Tibial nerve (tissue), 4 donors: ENCODE measurements around the gene MPZL1. TPM values are rescaled to one million over a fixed set of nuclear protein-coding genes. Genes with fewer than 3 reads are reported as not detected.

Source experiments
- DNase-seq, 2 donors: peaks; one replicate each; pipeline ENCODE4 v3.0.0-alpha.2; 2019; ENCODE audit warnings: low spot score in 2 of 2
- H3K27ac ChIP-seq, 4 donors: fragments of 200-600 bp; sonication (generic) in 3 of 4; one replicate each; pipeline ENCODE4 v1.5.1; 2017 to 2019; ENCODE audit warnings: mild to moderate bottlenecking in 1 of 4
- H3K27me3 ChIP-seq, 2 donors: fragments of 200-600 bp; sonication (generic) in 1 of 2; one replicate each; pipeline versions ENCODE4 v1.5.1 to v1.6.0; 2017 to 2019
- H3K36me3 ChIP-seq, 3 donors: fragments of 200-600 bp; sonication (generic); one replicate each; pipeline ENCODE4 v1.5.1; 2018 to 2019
- H3K4me1 ChIP-seq, 4 donors: fragments of 200-600 bp; sonication (generic) in 3 of 4; one replicate each; pipeline ENCODE4 v1.5.1; 2017 to 2019
- H3K4me3 ChIP-seq, 4 donors: fragments of 200-600 bp; sonication (generic) in 3 of 4; one replicate each; pipeline ENCODE4 v1.5.1; 2017 to 2019; ENCODE audit warnings: mild to moderate bottlenecking in 1 of 4, moderate library complexity in 1 of 4
- H3K9me3 ChIP-seq, 4 donors: fragments of 200-600 bp; sonication (generic) in 3 of 4; one replicate each; pipeline ENCODE4 v1.5.1; 2017 to 2019
- CTCF ChIP-seq, 5 experiments: fragments of 200-600 bp in 3 of 5; fragments of 450-650 bp in 2 of 5; sonication (generic) in 3 of 5; IDR thresholded peaks; one replicate each; pipeline ENCODE4 v1.5.1; 2016 to 2019; ENCODE audit warnings: antibody characterized with exemption in 5 of 5, mild to moderate bottlenecking in 3 of 5, moderate library complexity in 2 of 5
- EP300 ChIP-seq, 2 donors: sonication (generic); formaldehyde crosslinking; IDR thresholded peaks; one replicate each; pipeline ENCODE4 v1.6.1; 2017; ENCODE audit warnings: antibody characterized with exemption in 2 of 2, mild to moderate bottlenecking in 1 of 2
- POLR2A ChIP-seq, 2 donors: fragments of 450-650 bp; IDR thresholded peaks; one replicate each; pipeline ENCODE4 v1.6.1; 2017; ENCODE audit warnings: antibody characterized with exemption in 2 of 2, mild to moderate bottlenecking in 2 of 2, moderate library complexity in 2 of 2
- WGBS, 2 donors: methylation state at CpG; one replicate each; pipeline ENCODE4 v1.1.5; 2018; 5-methylcytosine and 5-hydroxymethylcytosine counted together
- total RNA-seq, 4 donors: library from RNA; depleted of rRNA; stranded (reverse); fragments of >200 nt; gene quantifications; one replicate each; pipeline ENCODE4 v1.1.0, GENCODE V29; 2016

MPZL1 gene
- total RNA-seq, 4 donors from 2014 or later = 50.1 to 76.0 (median 71.7) TPM

DNA sequence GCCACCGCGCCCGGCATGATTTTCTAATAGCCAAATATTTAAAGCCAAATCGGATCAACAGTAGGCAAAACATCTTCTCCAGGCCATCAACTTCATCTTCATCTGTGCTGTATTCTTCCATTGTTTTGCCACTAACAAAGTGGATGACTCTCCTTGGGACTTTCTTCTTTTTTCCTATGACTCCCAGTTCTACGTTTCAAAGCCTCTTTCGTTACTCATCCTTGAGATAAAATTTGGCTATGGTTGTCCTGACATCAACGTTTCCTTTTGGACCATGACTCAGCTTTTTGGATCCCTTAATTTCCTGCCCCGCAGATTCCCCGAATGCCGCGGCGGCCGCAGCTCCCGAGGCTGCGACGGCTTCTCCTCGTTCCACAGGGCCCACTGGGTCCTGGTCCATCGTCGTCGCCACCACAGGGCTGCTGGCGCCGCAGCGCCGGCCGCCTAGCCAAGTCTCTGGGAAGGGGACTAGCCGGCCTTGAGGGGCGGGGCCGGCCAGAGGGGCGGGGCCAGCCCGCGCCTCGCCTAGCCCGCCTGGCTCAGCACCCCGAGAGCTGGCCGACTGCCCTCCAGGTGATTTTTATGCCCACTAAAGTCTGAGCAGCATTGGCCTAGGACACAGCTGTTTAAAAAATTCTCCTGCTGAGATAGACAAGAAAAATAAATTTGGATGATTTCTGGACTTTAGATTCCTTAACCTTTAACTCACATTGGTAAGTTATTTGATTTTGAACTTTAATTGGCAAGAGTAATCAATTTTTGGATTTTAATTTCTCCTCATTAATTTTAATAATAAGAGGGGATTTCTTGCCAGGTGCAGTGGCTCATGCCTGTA is 98.3 kb downstream of the MPZL1 start:
- peaks cover 0 to 13% (median 2%) of the 10 kb centered on the region in 4 donors for H3K4me1 ChIP-seq
- peaks cover 0 to 8% (median 2%) of the 10 kb centered on the region in 4 donors for H3K9me3 ChIP-seq
- H3K27ac ChIP-seq = peak overlapping the region in 3 of 4 donors; percentile 25 to 81 (median 65)
- WGBS, 2 donors = 11 to 13% methylated on average over 31 to 35 of the region's 35 CpGs
- DNase-seq = peak; percentile 28 to 31
- no peaks in the 10 kb centered on the region for H3K27me3 ChIP-seq
- H3K36me3 ChIP-seq = no peaks in the 10 kb centered on the region
- TF ChIP-seq POLR2A (IDR thresholded peaks at IDR 0.05) (no peak), EP300 (IDR thresholded peaks at IDR 0.05) (peak in 1 of 2 donors; percentile 70)
- H3K4me3 ChIP-seq = peak overlapping the region; percentile 19 to 53 (median 30)

GRCh38 chr1:167820684-167821355 is 99.0 kb downstream of the MPZL1 start:
- H3K36me3 ChIP-seq = no peaks in the 10 kb centered on the region
- TF ChIP-seq CTCF (IDR thresholded peaks at IDR 0.05) (no peak), EP300 (IDR thresholded peaks at IDR 0.05) (no peak), POLR2A (IDR thresholded peaks at IDR 0.05) (no peak)
- no peaks in the 10 kb centered on the region for H3K27me3 ChIP-seq
- no peak overlapping the region for H3K4me3 ChIP-seq
- 88 to 91% methylated on average over 12 of the region's 12 CpGs for WGBS, 2 donors
- peaks cover 0 to under 1% (median 0%) of the 10 kb centered on the region in 4 donors for H3K9me3 ChIP-seq
- peaks cover 0 to 13% (median 2%) of the 10 kb centered on the region in 4 donors for H3K4me1 ChIP-seq
- H3K27ac ChIP-seq = peak overlapping the region in 2 of 4 donors; percentile 65 to 81
- no peak for DNase-seq

- DNase-seq = no peak
- H3K4me3 ChIP-seq = no peak overlapping the region
- TF ChIP-seq POLR2A (IDR thresholded peaks at IDR 0.05) (no peak), EP300 (IDR thresholded peaks at IDR 0.05) (no peak), CTCF (IDR thresholded peaks at IDR 0.05) (no peak)
- WGBS, 2 donors = 91 to 92% methylated on average over 6 of the region's 6 CpGs
- no peaks in the 10 kb centered on the region for H3K36me3 ChIP-seq
- peaks cover 0 to 13% (median 2%) of the 10 kb centered on the region in 4 donors for H3K4me1 ChIP-seq
- no peaks in the 10 kb centered on the region for H3K9me3 ChIP-seq
- H3K27me3 ChIP-seq = no peaks in the 10 kb centered on the region
- H3K27ac ChIP-seq = no peak overlapping the region
These were observed 99.5 kb downstream of the MPZL1 start for GRCh38 chr1:167821356-167821685.

- H3K36me3 ChIP-seq = no peaks in the 10 kb centered on the region
- TF ChIP-seq POLR2A (IDR thresholded peaks at IDR 0.05) = no peak
- H3K9me3 ChIP-seq = no peaks in the 10 kb centered on the region
- WGBS, 2 donors = 73 to 79% methylated on average over 4 of the region's 4 CpGs
- no peaks in the 10 kb centered on the region for H3K27me3 ChIP-seq
- peaks cover 0 to 13% (median 2%) of the 10 kb centered on the region in 4 donors for H3K4me1 ChIP-seq
- no peak overlapping the region for H3K27ac ChIP-seq
- no peak overlapping the region for H3K4me3 ChIP-seq
- no peak for DNase-seq
These were observed 100.3 kb downstream of the MPZL1 start for GRCh38 chr1:167821969-167822685.

DNA sequence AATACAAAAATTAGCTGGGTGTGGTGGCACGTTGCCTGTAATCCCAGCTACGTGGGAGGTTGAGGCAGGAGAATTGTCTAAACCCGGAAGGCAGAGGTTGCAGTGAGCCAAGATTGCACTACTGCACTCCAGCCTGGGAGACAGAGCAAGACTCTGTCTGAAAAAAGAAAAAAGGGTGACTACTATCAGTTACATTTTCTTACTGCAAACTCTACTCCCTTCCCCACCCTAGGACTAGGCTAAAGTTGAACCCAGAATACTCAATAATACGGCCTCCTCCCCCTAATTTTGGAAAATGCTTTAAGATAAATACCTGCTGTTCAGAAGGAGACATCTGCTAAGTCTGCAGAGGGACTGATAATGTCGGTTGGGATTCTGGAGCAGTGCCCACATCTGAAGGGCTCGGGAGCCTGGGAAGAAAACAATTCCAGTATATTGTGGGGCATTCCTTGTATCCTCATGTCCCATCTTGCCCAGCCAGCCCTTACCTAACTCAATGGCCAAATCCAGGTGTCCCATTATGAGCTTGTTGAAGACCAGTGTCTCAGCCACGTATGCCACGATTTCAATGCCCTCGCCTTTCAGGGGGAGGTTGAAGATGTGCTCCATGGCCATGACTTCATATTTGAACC is 102.5 kb downstream of the MPZL1 start:
- peaks cover 0 to 13% (median 2%) of the 10 kb centered on the region in 4 donors for H3K4me1 ChIP-seq
- H3K9me3 ChIP-seq = no peaks in the 10 kb centered on the region
- H3K27ac ChIP-seq = no peak overlapping the region
- no peak for TF ChIP-seq CTCF (IDR thresholded peaks at IDR 0.05)
- TF ChIP-seq EP300 (IDR thresholded peaks at IDR 0.05) = no peak
- no peak for TF ChIP-seq POLR2A (IDR thresholded peaks at IDR 0.05)
- WGBS, 2 donors = 72 to 76% methylated on average over 9 of the region's 9 CpGs
- DNase-seq = no peak
- no peaks in the 10 kb centered on the region for H3K27me3 ChIP-seq
- no peak overlapping the region for H3K4me3 ChIP-seq
- no peaks in the 10 kb centered on the region for H3K36me3 ChIP-seq
